Effector CD8-positive, alpha-beta T cell (primary cell): ENCODE results near the gene THSD4.

Source experiments
- DNase-seq: peaks from one replicate; lab custom pipeline; 2025; lab: John Stamatoyannopoulos, UW

Gene THSD4

GRCh38 chr15:71097890-71098289 lies 17.4 kb upstream of the THSD4 start:
- no peak for DNase-seq

GRCh38 chr15:71098920-71099319 lies 16.4 kb upstream of the THSD4 start:
- DNase-seq = no peak

- DNase-seq = no peak
Observed at GRCh38 chr15:71103102-71103676, 12.1 kb upstream of the THSD4 start.

- DNase-seq = no peak
Observed at GRCh38 chr15:71104636-71105035, 10.6 kb upstream of the THSD4 start.

GRCh38 chr15:71105444-71105843 lies 9.8 kb upstream of the THSD4 start:
- DNase-seq = no peak

GRCh38 chr15:71106802-71107500 lies 8.3 kb upstream of the THSD4 start:
- no peak for DNase-seq

GRCh38 chr15:71107501-71107815 lies 7.8 kb upstream of the THSD4 start:
- DNase-seq = no peak

- DNase-seq = no peak
Observed at GRCh38 chr15:71109130-71109529, 6.1 kb upstream of the THSD4 start.

- DNase-seq = no peak
Observed at GRCh38 chr15:71109905-71110304, 5.4 kb upstream of the THSD4 start.

GRCh38 chr15:71110405-71111180 lies 4.7 kb upstream of the THSD4 start:
- DNase-seq = no peak

- no peak for DNase-seq
Observed at GRCh38 chr15:71111181-71111565, 4.1 kb upstream of the THSD4 start.

- DNase-seq = no peak
Observed at GRCh38 chr15:71111950-71112349, 3.3 kb upstream of the THSD4 start.

GRCh38 chr15:71112429-71112828 lies 2.8 kb upstream of the THSD4 start:
- DNase-seq = no peak

- DNase-seq = no peak
Observed at GRCh38 chr15:71114066-71114680, 1.1 kb upstream of the THSD4 start.

GRCh38 chr15:71115567-71116351 lies 488 bp downstream of the THSD4 start:
- no peak for DNase-seq

- no peak for DNase-seq
Observed at GRCh38 chr15:71116366-71116765, 1.1 kb downstream of the THSD4 start.

- DNase-seq = no peak
Observed at GRCh38 chr15:71116942-71117341, 1.7 kb downstream of the THSD4 start.

- DNase-seq = no peak
Observed at GRCh38 chr15:71117714-71118305, 2.5 kb downstream of the THSD4 start.

GRCh38 chr15:71118345-71118744 lies 3.1 kb downstream of the THSD4 start:
- no peak for DNase-seq

GRCh38 chr15:71118881-71119632 lies 3.8 kb downstream of the THSD4 start:
- no peak for DNase-seq

- no peak for DNase-seq
Observed at GRCh38 chr15:71120428-71120944, 5.2 kb downstream of the THSD4 start.
